DND-41 (cell line): ENCODE measurements around the gene RNF225.

ENCODE experiments used
- EZH2 ChIP-seq: IDR thresholded peaks from 3 replicates; pipeline ENCODE4 v1.6.1; 2012; ENCODE audit warnings: borderline replicate concordance, low read depth, mild to moderate bottlenecking, moderate library complexity, low read length, inconsistent platforms; ENCODE audit not compliant: severe bottlenecking
- TF ChIP-seq, protein P1 (sequence below): IDR thresholded peaks from 2 replicates; pipeline ENCODE4 v1.5.1; 2012; ENCODE audit warnings: borderline replicate concordance, low read length, moderate library complexity, mild to moderate bottlenecking; ENCODE audit not compliant: poor library complexity, severe bottlenecking; ENCODE audit errors: extremely low read depth

DNA sequence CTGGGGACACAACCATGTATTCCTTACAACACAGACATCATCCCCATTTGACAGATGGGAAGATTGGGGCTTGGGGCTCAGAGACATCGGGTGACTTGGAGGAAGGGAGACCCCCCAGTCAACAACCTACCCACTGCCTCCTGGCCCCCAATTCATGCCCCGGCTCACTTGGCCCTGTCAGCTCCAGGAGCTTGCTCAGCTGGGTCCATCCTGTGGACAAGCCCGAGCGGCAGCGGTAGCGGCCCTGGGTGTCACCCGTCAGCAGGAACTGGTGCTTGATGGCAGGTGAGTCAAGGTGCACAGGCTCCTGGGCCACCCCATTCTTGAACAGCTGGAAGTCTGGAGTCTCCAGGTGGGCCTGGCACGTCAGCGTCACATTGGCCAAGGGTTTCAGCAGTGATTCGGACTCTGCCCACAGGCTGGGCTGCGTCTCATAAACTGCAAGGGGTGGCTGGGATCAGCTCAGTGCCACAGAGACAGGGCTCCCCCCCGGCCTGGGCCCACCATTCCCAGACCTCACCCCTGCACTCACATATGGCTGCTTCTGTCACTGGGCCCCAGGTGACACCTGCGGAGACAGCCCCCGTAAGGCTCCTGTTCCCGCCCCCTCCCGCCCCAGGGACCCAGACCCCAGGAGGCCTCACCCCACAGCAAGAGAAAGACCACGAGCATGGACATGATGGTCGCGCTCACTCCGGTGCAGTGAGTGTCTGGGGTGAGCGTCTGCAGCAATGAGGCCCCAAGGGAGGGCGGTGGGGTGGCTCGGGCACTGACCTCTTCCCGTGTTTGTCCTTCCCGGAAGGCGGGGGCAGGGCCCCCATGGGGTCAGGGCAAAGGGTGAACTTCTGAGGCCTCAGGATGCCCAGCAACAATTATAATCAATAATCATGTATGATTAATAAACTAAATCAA is 42.4 kb upstream of the RNF225 start, which contains the start of gene A1BG:
- TF ChIP-seq, protein P1, sequence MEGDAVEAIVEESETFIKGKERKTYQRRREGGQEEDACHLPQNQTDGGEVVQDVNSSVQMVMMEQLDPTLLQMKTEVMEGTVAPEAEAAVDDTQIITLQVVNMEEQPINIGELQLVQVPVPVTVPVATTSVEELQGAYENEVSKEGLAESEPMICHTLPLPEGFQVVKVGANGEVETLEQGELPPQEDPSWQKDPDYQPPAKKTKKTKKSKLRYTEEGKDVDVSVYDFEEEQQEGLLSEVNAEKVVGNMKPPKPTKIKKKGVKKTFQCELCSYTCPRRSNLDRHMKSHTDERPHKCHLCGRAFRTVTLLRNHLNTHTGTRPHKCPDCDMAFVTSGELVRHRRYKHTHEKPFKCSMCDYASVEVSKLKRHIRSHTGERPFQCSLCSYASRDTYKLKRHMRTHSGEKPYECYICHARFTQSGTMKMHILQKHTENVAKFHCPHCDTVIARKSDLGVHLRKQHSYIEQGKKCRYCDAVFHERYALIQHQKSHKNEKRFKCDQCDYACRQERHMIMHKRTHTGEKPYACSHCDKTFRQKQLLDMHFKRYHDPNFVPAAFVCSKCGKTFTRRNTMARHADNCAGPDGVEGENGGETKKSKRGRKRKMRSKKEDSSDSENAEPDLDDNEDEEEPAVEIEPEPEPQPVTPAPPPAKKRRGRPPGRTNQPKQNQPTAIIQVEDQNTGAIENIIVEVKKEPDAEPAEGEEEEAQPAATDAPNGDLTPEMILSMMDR = no peak
- TF ChIP-seq EZH2 = no peak
